Measurements from ENCODE around the gene LUC7L.

DNA sequence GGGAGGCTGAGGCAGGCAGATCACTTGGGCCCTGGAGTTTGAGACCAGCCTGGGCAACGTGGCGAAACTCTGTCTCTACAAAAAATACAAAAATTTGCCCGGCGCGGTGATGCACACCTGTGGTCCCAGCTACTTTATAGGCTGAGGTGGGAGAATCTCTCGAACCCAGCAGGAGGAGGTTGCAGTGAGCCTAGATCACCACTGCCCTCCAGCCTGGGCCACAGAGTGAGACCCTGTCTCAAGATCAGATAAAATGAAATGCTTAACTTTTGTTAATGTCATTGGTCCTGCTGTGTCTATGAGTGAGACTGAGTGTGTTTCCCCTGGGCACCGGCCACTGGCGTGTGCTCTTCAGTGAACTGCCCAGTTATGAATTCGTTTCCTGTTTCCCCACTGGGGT lies 15.9 kb upstream of the LUC7L start:
- no peak for TF ChIP-seq POLR2A (IDR thresholded peaks at IDR 0.05; ENCODE audit: extremely low read depth, insufficient read length)
- TF ChIP-seq, protein P1, sequence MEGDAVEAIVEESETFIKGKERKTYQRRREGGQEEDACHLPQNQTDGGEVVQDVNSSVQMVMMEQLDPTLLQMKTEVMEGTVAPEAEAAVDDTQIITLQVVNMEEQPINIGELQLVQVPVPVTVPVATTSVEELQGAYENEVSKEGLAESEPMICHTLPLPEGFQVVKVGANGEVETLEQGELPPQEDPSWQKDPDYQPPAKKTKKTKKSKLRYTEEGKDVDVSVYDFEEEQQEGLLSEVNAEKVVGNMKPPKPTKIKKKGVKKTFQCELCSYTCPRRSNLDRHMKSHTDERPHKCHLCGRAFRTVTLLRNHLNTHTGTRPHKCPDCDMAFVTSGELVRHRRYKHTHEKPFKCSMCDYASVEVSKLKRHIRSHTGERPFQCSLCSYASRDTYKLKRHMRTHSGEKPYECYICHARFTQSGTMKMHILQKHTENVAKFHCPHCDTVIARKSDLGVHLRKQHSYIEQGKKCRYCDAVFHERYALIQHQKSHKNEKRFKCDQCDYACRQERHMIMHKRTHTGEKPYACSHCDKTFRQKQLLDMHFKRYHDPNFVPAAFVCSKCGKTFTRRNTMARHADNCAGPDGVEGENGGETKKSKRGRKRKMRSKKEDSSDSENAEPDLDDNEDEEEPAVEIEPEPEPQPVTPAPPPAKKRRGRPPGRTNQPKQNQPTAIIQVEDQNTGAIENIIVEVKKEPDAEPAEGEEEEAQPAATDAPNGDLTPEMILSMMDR (IDR thresholded peaks at IDR 0.05; ENCODE audit: low read depth, low read length), result no peak
